ENCODE results near the gene GNG2. TPM values are rescaled to one million over a fixed set of nuclear protein-coding genes. Genes with fewer than 3 reads are reported as not detected.

GNG2 gene
- total RNA-seq, 1 experiment from 2014 or later, result 8.6 TPM

DNA sequence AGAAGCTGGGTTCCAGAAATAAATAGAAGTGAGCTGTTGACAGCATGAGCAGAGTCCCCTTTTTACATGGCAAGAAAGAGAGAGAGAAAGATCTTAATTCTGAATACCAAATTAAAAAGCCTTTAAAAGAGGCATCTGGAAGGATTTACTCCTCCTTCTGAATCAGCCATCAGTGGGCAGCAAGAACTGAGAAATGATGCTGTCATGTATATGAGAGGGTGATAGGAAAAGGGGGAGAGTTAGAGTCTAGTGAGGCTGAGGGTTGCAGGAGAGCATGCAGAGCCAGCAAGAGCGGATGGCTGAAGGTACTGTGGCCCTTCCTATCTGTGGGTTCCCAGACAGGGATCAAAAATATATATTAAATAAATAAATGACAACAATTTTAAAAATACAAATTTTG is 34.5 kb upstream of the GNG2 start:
- intact Hi-C loops (cut with micrococcal nuclease; ENCODE audit: unreplicated experiment), result loop anchor here (5.0 kb wide), 1 partner anchor 151 kb away; no protein-coding TSS in a partner anchor
- H3K4me3 Mint-ChIP-seq (ENCODE audit: unreplicated experiment), result no peak overlapping the region

DNA sequence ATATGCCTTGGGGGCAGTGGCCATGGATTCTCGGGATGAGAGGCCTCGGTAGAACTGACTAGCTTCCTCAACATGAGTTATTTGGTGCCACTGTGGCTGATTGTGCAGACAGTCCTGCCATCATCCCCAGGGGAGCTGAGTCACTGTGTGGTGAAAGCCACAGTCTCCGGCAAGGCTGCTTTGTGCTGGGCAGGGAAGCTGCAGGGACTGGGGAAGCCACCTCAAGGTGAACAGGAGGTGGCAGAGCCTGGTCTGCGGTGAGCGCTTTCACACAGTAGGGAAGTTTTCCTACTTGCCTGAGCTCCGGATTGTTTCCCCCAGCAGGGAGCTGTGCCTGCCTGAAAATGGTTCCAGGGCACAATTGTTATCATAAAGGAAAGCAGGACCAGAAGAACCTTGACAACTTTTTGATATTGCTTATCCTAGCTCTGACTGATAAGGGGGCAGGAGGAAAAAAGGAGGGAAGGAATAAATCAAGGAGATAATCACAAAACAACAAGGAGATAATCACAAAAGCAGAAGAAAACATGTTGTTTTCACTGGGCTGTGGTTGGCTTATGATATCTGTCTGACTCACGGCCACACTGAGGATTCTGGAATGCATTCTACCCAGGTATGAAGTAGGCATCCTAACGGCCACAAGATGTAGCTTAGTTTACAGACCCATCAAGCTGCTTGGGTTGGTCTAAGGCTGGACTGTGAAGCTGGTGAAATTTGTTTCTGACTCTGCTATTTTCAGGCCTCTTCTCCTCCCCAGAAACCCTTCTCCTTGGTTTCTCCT is 32.2 kb upstream of the GNG2 start:
- ChIA-PET CTCF (interaction anchor here (1.5 kb wide), 1 partner anchor 38 kb away, joined by 4 read pairs; no protein-coding TSS in a partner anchor), POLR2A (interaction anchor here (0.5 kb wide), 1 partner anchor 263 kb away, joined by 3 read pairs; no protein-coding TSS in a partner anchor)
- intact Hi-C loops (cut with micrococcal nuclease; ENCODE audit: unreplicated experiment), result loop anchor here (5.0 kb wide), 1 partner anchor 149 kb away; no protein-coding TSS in a partner anchor
- Mint-ChIP-seq H3K4me3 (ENCODE audit: unreplicated experiment) (no peak overlapping the region), H3K4me1 (ENCODE audit: low read depth, unreplicated experiment) (no peaks in the 10 kb centered on the region), H3K9me3 (ENCODE audit: unreplicated experiment) (no peaks in the 10 kb centered on the region), H3K36me3 (ENCODE audit: insufficient read depth, unreplicated experiment) (no peaks in the 10 kb centered on the region), H3K27ac (ENCODE audit: unreplicated experiment) (no peak overlapping the region), H3K27me3 (ENCODE audit: insufficient read depth, unreplicated experiment) (no peaks in the 10 kb centered on the region)
- H3K36me3 ChIP-seq (ENCODE audit: control insufficient read depth, insufficient read depth, low read length), result no peaks in the 10 kb centered on the region
- H3K27me3 ChIP-seq (replicated peaks; ENCODE audit: control insufficient read depth, insufficient read depth, low read length), result no peaks in the 10 kb centered on the region
- no peaks in the 10 kb centered on the region for H3K9me3 ChIP-seq
- no peaks in the 10 kb centered on the region for H3K4me1 ChIP-seq
- BruUV-seq (replicated peaks), result no TSS peak
- TF ChIP-seq, protein P1, sequence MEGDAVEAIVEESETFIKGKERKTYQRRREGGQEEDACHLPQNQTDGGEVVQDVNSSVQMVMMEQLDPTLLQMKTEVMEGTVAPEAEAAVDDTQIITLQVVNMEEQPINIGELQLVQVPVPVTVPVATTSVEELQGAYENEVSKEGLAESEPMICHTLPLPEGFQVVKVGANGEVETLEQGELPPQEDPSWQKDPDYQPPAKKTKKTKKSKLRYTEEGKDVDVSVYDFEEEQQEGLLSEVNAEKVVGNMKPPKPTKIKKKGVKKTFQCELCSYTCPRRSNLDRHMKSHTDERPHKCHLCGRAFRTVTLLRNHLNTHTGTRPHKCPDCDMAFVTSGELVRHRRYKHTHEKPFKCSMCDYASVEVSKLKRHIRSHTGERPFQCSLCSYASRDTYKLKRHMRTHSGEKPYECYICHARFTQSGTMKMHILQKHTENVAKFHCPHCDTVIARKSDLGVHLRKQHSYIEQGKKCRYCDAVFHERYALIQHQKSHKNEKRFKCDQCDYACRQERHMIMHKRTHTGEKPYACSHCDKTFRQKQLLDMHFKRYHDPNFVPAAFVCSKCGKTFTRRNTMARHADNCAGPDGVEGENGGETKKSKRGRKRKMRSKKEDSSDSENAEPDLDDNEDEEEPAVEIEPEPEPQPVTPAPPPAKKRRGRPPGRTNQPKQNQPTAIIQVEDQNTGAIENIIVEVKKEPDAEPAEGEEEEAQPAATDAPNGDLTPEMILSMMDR (IDR thresholded peaks at IDR 0.05; ENCODE audit: insufficient read depth in 1 of 2, low read depth in 1 of 2, low read length in 1 of 2, severe bottlenecking in 1 of 2, unreplicated experiment in 1 of 2), result no peak
- no peak overlapping the region for H3K4me3 ChIP-seq (ENCODE audit: low read depth, low read length)
- no peak for DNase-seq

More for the DNA sequence above, 34.5 kb upstream of the GNG2 start:
- Histone ChIP-seq H3K4me3 (ENCODE audit: low read depth, low read length) (no peak overlapping the region), H3K36me3 (ENCODE audit: control insufficient read depth, insufficient read depth, low read length) (no peaks in the 10 kb centered on the region), H3K9me3 (no peaks in the 10 kb centered on the region), H3K4me1 (no peaks in the 10 kb centered on the region), H3K27me3 (replicated peaks; ENCODE audit: control insufficient read depth, insufficient read depth, low read length) (no peaks in the 10 kb centered on the region)
- Mint-ChIP-seq H3K4me1 (ENCODE audit: low read depth, unreplicated experiment) (no peaks in the 10 kb centered on the region), H3K27me3 (ENCODE audit: insufficient read depth, unreplicated experiment) (no peaks in the 10 kb centered on the region), H3K36me3 (ENCODE audit: insufficient read depth, unreplicated experiment) (no peaks in the 10 kb centered on the region), H3K27ac (ENCODE audit: unreplicated experiment) (no peak overlapping the region), H3K9me3 (ENCODE audit: unreplicated experiment) (no peaks in the 10 kb centered on the region)
- POLR2A ChIA-PET, result no interaction called here
- CTCF ChIA-PET, result no interaction called here
- no peak for DNase-seq
- TF ChIP-seq, protein P1 (IDR thresholded peaks at IDR 0.05; ENCODE audit: insufficient read depth in 1 of 2, low read depth in 1 of 2, low read length in 1 of 2, severe bottlenecking in 1 of 2, unreplicated experiment in 1 of 2), result no peak
- no TSS peak for BruUV-seq (replicated peaks)

DNA sequence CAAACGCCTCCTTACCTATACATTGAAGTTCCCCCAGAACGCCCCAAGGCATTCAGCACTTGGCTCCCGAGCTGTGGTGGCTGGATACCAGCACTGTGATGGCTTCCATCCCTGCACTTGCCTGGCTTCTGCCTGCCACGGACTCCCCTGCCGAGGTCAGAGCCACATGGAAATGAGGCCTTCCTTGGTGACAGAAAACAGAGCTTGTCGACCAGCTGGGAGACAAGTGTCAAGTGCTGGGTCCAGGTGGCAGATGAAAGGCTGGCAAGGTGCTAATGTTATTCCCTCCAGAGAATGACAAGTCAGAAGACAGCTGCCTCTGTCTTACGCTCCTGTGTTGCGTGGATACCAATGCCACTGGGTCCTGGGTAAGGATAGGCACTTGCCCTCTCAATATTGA is 26.2 kb upstream of the GNG2 start:
- Mint-ChIP-seq H3K4me1 (ENCODE audit: low read depth, unreplicated experiment) (peaks cover 5% of the 10 kb centered on the region), H3K27ac (ENCODE audit: unreplicated experiment) (no peak overlapping the region), H3K4me3 (ENCODE audit: unreplicated experiment) (no peak overlapping the region), H3K36me3 (ENCODE audit: insufficient read depth, unreplicated experiment) (no peaks in the 10 kb centered on the region), H3K9me3 (ENCODE audit: unreplicated experiment) (no peaks in the 10 kb centered on the region), H3K27me3 (ENCODE audit: insufficient read depth, unreplicated experiment) (no peaks in the 10 kb centered on the region)
- TF ChIP-seq, protein P1 (IDR thresholded peaks at IDR 0.05; ENCODE audit: insufficient read depth in 1 of 2, low read depth in 1 of 2, low read length in 1 of 2, severe bottlenecking in 1 of 2, unreplicated experiment in 1 of 2), result no peak
- POLR2A ChIA-PET, result no interaction called here
- BruUV-seq (replicated peaks), result no TSS peak
- no peak for DNase-seq
- peaks cover 12% of the 10 kb centered on the region for H3K4me1 ChIP-seq
- intact Hi-C loops (cut with micrococcal nuclease; ENCODE audit: unreplicated experiment), result no loop called here
- H3K27me3 ChIP-seq (replicated peaks; ENCODE audit: control insufficient read depth, insufficient read depth, low read length), result no peaks in the 10 kb centered on the region
- CTCF ChIA-PET, result no interaction called here
- H3K9me3 ChIP-seq, result no peaks in the 10 kb centered on the region
- no peak overlapping the region for H3K4me3 ChIP-seq (ENCODE audit: low read depth, low read length)
- no peaks in the 10 kb centered on the region for H3K36me3 ChIP-seq (ENCODE audit: control insufficient read depth, insufficient read depth, low read length)

All from Caco-2 (cell line).